ENCODE data around the gene LIN54. TPM values are rescaled to one million over a fixed set of nuclear protein-coding genes. Genes with fewer than 3 reads are reported as not detected.
A peak's percentile ranks its signal among the peaks of the same experiment; 100 is the strongest.

The LIN54 gene
- polyA plus RNA-seq, 1 donor (not counting 4 experiments of a cell fraction or from before 2014, with no cell fraction given) = 8.1 TPM

DNA sequence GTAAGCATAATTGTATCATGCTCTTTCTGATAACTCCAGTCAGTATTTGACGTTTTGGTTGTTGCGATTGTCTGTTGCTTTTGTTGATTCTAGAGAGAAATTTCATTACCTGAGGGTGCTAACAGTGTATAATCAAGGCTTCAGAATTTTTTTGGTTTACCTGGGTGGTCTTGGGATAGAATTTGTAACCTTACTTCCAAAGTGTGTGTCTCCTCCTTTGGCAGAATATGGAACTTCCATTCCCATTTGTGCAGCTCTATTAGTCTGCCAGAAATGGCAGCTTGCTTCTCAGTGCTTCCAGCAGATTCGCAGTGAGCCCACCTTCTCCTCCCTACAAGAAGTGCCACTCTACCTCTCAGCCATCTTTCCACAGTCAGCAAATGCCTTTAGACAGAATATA, 29.6 kb upstream of the LIN54 start:
- H3K9me3 ChIP-seq (ENCODE audit: control insufficient read depth, low read depth, low read length) = no peaks in the 10 kb centered on the region
- dilution Hi-C loops (cut with MboI; ENCODE audit: extremely low pct_ligation_motif_present, low sequenced_read_pairs) = no loop called here
- H3K9ac ChIP-seq (ENCODE audit: control insufficient read depth, extremely low read depth, insufficient read depth, low read length) = no peak overlapping the region
- no peak for TF ChIP-seq EZH2 (IDR thresholded peaks at IDR 0.05; ENCODE audit: low read length)
- TF ChIP-seq, protein P1, sequence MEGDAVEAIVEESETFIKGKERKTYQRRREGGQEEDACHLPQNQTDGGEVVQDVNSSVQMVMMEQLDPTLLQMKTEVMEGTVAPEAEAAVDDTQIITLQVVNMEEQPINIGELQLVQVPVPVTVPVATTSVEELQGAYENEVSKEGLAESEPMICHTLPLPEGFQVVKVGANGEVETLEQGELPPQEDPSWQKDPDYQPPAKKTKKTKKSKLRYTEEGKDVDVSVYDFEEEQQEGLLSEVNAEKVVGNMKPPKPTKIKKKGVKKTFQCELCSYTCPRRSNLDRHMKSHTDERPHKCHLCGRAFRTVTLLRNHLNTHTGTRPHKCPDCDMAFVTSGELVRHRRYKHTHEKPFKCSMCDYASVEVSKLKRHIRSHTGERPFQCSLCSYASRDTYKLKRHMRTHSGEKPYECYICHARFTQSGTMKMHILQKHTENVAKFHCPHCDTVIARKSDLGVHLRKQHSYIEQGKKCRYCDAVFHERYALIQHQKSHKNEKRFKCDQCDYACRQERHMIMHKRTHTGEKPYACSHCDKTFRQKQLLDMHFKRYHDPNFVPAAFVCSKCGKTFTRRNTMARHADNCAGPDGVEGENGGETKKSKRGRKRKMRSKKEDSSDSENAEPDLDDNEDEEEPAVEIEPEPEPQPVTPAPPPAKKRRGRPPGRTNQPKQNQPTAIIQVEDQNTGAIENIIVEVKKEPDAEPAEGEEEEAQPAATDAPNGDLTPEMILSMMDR (optimal IDR thresholded peaks at IDR 0.05 in 1 of 3, IDR thresholded peaks at IDR 0.05 in 1 of 3, conservative IDR thresholded peaks at IDR 0.05 in 1 of 3; ENCODE audit: extremely low read depth in 1 of 3, insufficient read depth in 2 of 3, low read length in 3 of 3) = no peak
- H3K27ac ChIP-seq (ENCODE audit: control insufficient read depth, insufficient read depth, low read length) = no peak overlapping the region
- no peak overlapping the region for H3K4me3 ChIP-seq (ENCODE audit: control insufficient read depth in 2 of 3, extremely low read depth in 1 of 3, insufficient read depth in 2 of 3, low read depth in 1 of 3, low read length in 3 of 3)
- no peak for DNase-seq (ENCODE audit: low read depth, low spot score)
- FAIRE-seq = no peak
- H3K36me3 ChIP-seq (ENCODE audit: control insufficient read depth in 2 of 2, extremely low read depth in 1 of 2, insufficient read depth in 2 of 2, low read length in 2 of 2) = no peaks in the 10 kb centered on the region
- H3K27me3 ChIP-seq (ENCODE audit: control insufficient read depth, extremely low read depth, insufficient read depth, low read length) = no peaks in the 10 kb centered on the region
- H4K20me1 ChIP-seq (ENCODE audit: control insufficient read depth, extremely low read depth, insufficient read depth, low read length) = no peaks in the 10 kb centered on the region
- no peaks in the 10 kb centered on the region for H3K9me1 ChIP-seq (ENCODE audit: control insufficient read depth, extremely low read depth, insufficient read depth, low read length)
- H3K79me2 ChIP-seq (ENCODE audit: control insufficient read depth, insufficient read depth, low read length) = peaks cover 57% of the 10 kb centered on the region
- no peak overlapping the region for H2AFZ ChIP-seq (ENCODE audit: control insufficient read depth, low read length)
- no peak overlapping the region for H3K4me2 ChIP-seq (ENCODE audit: control insufficient read depth, extremely low read depth, insufficient read depth, low read depth, low read length)
- peaks cover 20% of the 10 kb centered on the region for H3K4me1 ChIP-seq (ENCODE audit: control insufficient read depth, extremely low read depth, insufficient read depth, low read length)

DNA sequence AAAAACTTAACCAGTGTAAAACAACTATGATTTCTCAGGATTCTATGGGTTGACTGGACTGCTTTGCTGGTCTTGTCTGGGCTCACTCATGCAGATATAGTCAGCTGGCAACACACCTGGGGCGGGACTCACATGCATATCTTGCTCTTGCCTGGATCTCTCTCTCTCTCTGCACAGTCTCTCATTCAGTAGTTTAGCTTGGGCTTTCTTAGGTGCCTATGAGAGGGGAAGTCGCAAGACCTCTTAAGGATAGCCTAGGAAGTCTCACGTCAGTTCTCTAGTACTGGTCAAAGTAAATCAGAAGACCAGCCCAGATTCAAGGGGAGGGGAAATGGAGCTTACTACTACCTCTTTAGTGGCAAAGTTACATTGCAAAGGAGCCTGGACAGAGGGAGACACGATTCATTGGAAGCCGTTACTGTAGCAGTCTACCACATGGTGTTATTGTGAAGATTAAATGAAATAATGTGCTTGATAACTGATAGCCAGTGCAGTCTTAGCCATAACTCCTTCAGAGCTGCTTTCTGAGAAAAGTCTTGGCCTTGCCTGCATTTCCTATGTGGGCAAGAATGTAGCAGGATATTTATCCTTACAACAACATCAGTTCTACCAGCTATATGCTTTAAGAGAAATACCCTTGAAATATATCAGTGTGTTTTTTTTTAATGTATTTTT, 26.5 kb upstream of the LIN54 start:
- Histone ChIP-seq H3K9ac (ENCODE audit: control insufficient read depth, extremely low read depth, insufficient read depth, low read length) (no peak overlapping the region), H3K79me2 (ENCODE audit: control insufficient read depth, insufficient read depth, low read length) (peaks cover 51% of the 10 kb centered on the region), H3K27ac (ENCODE audit: control insufficient read depth, insufficient read depth, low read length) (no peak overlapping the region), H3K4me1 (ENCODE audit: control insufficient read depth, extremely low read depth, insufficient read depth, low read length) (peaks cover 14% of the 10 kb centered on the region), H2AFZ (ENCODE audit: control insufficient read depth, low read length) (no peak overlapping the region), H3K27me3 (ENCODE audit: control insufficient read depth, extremely low read depth, insufficient read depth, low read length) (no peaks in the 10 kb centered on the region), H4K20me1 (ENCODE audit: control insufficient read depth, extremely low read depth, insufficient read depth, low read length) (no peaks in the 10 kb centered on the region), H3K4me2 (ENCODE audit: control insufficient read depth, extremely low read depth, insufficient read depth, low read depth, low read length) (peak overlapping the region; percentile 45), H3K9me1 (ENCODE audit: control insufficient read depth, extremely low read depth, insufficient read depth, low read length) (no peaks in the 10 kb centered on the region), H3K9me3 (ENCODE audit: control insufficient read depth, low read depth, low read length) (no peaks in the 10 kb centered on the region), H3K4me3 (ENCODE audit: control insufficient read depth in 2 of 3, extremely low read depth in 1 of 3, insufficient read depth in 2 of 3, low read depth in 1 of 3, low read length in 3 of 3) (no peak overlapping the region), H3K36me3 (ENCODE audit: control insufficient read depth in 2 of 2, extremely low read depth in 1 of 2, insufficient read depth in 2 of 2, low read length in 2 of 2) (no peaks in the 10 kb centered on the region)
- DNase-seq (ENCODE audit: low read depth, low spot score) (no peak), FAIRE-seq (no peak)
- dilution Hi-C loops (cut with MboI; ENCODE audit: extremely low pct_ligation_motif_present, low sequenced_read_pairs) = no loop called here
- TF ChIP-seq, protein P1 (optimal IDR thresholded peaks at IDR 0.05 in 1 of 3, IDR thresholded peaks at IDR 0.05 in 1 of 3, conservative IDR thresholded peaks at IDR 0.05 in 1 of 3; ENCODE audit: extremely low read depth in 1 of 3, insufficient read depth in 2 of 3, low read length in 3 of 3) = no peak
